HepG2 (cell line): ENCODE measurements around the gene ZCCHC3. TPM values are rescaled to one million over a fixed set of nuclear protein-coding genes. Genes with fewer than 3 reads are reported as not detected.

Experiments used
- ARID5B ChIP-seq: IDR thresholded peaks from 2 replicates; pipeline ENCODE4 v1.4.0; 2020; ENCODE audit warnings: mild to moderate bottlenecking, missing genetic modification reagents
- CEBPG ChIP-seq: IDR thresholded peaks from 2 replicates; pipeline ENCODE4 v1.6.1; 2016
- IRF2 ChIP-seq: IDR thresholded peaks from 2 replicates; pipeline ENCODE4 v1.6.1; 2018; ENCODE audit warnings: missing genetic modification reagents, missing compliant biosample characterization
- KMT2B ChIP-seq: IDR thresholded peaks from 2 replicates; pipeline ENCODE4 v1.6.1; 2016; ENCODE audit warnings: missing genetic modification reagents, missing compliant biosample characterization
- MYC ChIP-seq: sonication (generic); formaldehyde crosslinking; IDR thresholded peaks from 2 replicates; pipeline ENCODE4 v1.9.0; 2021; ENCODE audit warnings: missing genetic modification reagents, borderline replicate concordance
- NONO ChIP-seq, 2 experiments: fragments of 450-650 bp in 1 of 2; sonication (generic) in 1 of 2; formaldehyde crosslinking in 1 of 2; IDR thresholded peaks in 1 of 2; conservative IDR thresholded peaks in 1 of 2; 2 replicates each; pipeline versions ENCODE4 v1.6.1 to v1.8.0; 2017 to 2022; ENCODE audit warnings: mild to moderate bottlenecking in 1 of 2, missing genetic modification reagents in 1 of 2, moderate library complexity in 1 of 2
- RBFOX2 ChIP-seq: fragments of 200-400 bp; formaldehyde crosslinking; IDR thresholded peaks from 2 replicates; pipeline ENCODE4 v1.6.1; 2017; ENCODE audit warnings: low read depth, mild to moderate bottlenecking, low read length
- SRSF1 ChIP-seq: fragments of 200-400 bp; formaldehyde crosslinking; optimal IDR thresholded peaks from 2 replicates; pipeline ENCODE3; 2017; ENCODE audit warnings: mild to moderate bottlenecking, low read depth, low read length, moderate library complexity
- THAP7 ChIP-seq: sonication (generic); formaldehyde crosslinking; IDR thresholded peaks from 2 replicates; pipeline ENCODE4 v1.8.1; 2023; ENCODE audit warnings: mild to moderate bottlenecking, missing genetic modification reagents
- ZBTB46 ChIP-seq: sonication (generic); formaldehyde crosslinking; IDR thresholded peaks from 2 replicates; pipeline ENCODE4 v1.4.0; 2020; ENCODE audit warnings: mild to moderate bottlenecking, missing genetic modification reagents, borderline replicate concordance
- ZMYM4 ChIP-seq: sonication (generic); formaldehyde crosslinking; IDR thresholded peaks from 2 replicates; pipeline ENCODE4 v1.8.1; 2023; ENCODE audit warnings: mild to moderate bottlenecking, missing genetic modification reagents
- ZNF124 ChIP-seq: sonication (generic); formaldehyde crosslinking; IDR thresholded peaks from 2 replicates; pipeline ENCODE4 v1.4.0; 2020; ENCODE audit warnings: missing genetic modification reagents
- ZNF260 ChIP-seq: sonication (generic); formaldehyde crosslinking; IDR thresholded peaks from 2 replicates; pipeline ENCODE4 v1.4.0; 2020; ENCODE audit warnings: missing genetic modification reagents, low read depth, mild to moderate bottlenecking, borderline replicate concordance
- ZNF432 ChIP-seq: sonication (generic); formaldehyde crosslinking; IDR thresholded peaks from 2 replicates; pipeline ENCODE4 v1.5.0; 2020; ENCODE audit warnings: missing genetic modification reagents, mild to moderate bottlenecking, borderline replicate concordance
- ZNF451 ChIP-seq: sonication (generic); formaldehyde crosslinking; IDR thresholded peaks from 2 replicates; pipeline ENCODE4 v1.5.0; 2020; ENCODE audit warnings: mild to moderate bottlenecking, missing genetic modification reagents
- ZNF512 ChIP-seq: sonication (generic); formaldehyde crosslinking; IDR thresholded peaks from 2 replicates; pipeline ENCODE4 v1.4.0; 2020; ENCODE audit warnings: mild to moderate bottlenecking, missing genetic modification reagents
- ZNF556 ChIP-seq: sonication (generic); formaldehyde crosslinking; IDR thresholded peaks from 2 replicates; pipeline ENCODE4 v1.4.0; 2020; ENCODE audit warnings: mild to moderate bottlenecking, missing genetic modification reagents, borderline replicate concordance
- ZNF567 ChIP-seq: sonication (generic); formaldehyde crosslinking; IDR thresholded peaks from 2 replicates; pipeline ENCODE4 v1.8.1; 2023; ENCODE audit warnings: mild to moderate bottlenecking, missing genetic modification reagents, borderline replicate concordance
- ZNF674 ChIP-seq: sonication (generic); formaldehyde crosslinking; IDR thresholded peaks from 2 replicates; pipeline ENCODE4 v1.5.0; 2020; ENCODE audit warnings: low read depth, mild to moderate bottlenecking, missing genetic modification reagents
- ZNF703 ChIP-seq: sonication (generic); formaldehyde crosslinking; IDR thresholded peaks from 2 replicates; pipeline ENCODE4 v1.5.1; 2020; ENCODE audit warnings: missing genetic modification reagents, mild to moderate bottlenecking, moderate library complexity, borderline replicate concordance
- polyA plus RNA-seq, 8 experiments: library from polyadenylated mRNA; depleted of rRNA in 3 of 8; stranded (reverse) in 7 of 8; unstranded in 1 of 8; fragments of >200 nt; fragmentation: Illumina TruSeq in 4 of 8; extraction: Trizol in 4 of 8; gene quantifications; 2 replicates each; pipeline versions ENCODE4 v1.2.1 to v1.2.3, GENCODE V29; 2011 to 2016; ENCODE audit warnings: low read depth in 4 of 8, missing spikeins in 1 of 8, mixed read lengths in 1 of 8; ENCODE audit not compliant: insufficient read depth in 1 of 8
- total RNA-seq, 5 experiments: library from RNA; depleted of rRNA; stranded (reverse); fragments of >200 nt; fragmentation: Illumina TruSeq; extraction: Trizol; gene quantifications; 2 replicates each; pipeline ENCODE4 v1.2.3, GENCODE V29; 2016; ENCODE audit warnings: low read depth in 1 of 5

Gene ZCCHC3
- total and polyA plus RNA-seq, 2 of the 13 experiments (the other 11 are each of a cell fraction or from before 2014, with no cell fraction given), result 46.6 to 63.0 TPM

- TF ChIP-seq ZNF512, result peak; percentile 12; the same call in 1 of the 2 replicates
- TF ChIP-seq SRSF1, result peak; percentile 74
- peak; percentile 97 for TF ChIP-seq ZNF124 (CRISPR knock-in tag)
- peak; percentile 95 for TF ChIP-seq MYC (CRISPR knock-in tag)
- peak; percentile 90 for TF ChIP-seq ARID5B
- TF ChIP-seq ZNF674 (CRISPR knock-in tag), result no peak; the same call in 1 of the 2 replicates
- TF ChIP-seq NONO (IDR thresholded peaks at IDR 0.05), result no peak
- TF ChIP-seq NONO (CRISPR knock-in tag; conservative IDR thresholded peaks at IDR 0.05), result peak; percentile 97
- 0 out of 2 replicates have a peak, but pooled peaks have one; percentile 81 for TF ChIP-seq ZNF567 (CRISPR knock-in tag)
- TF ChIP-seq RBFOX2, result peak; percentile 67
- TF ChIP-seq CEBPG (CRISPR knock-in tag), result no peak
- TF ChIP-seq ZNF260 (CRISPR knock-in tag), result no peak
- TF ChIP-seq IRF2 (CRISPR knock-in tag), result peak; percentile 87; the same call in 1 of the 2 replicates
- TF ChIP-seq KMT2B (CRISPR knock-in tag), result peak; percentile 75
- peak; percentile 92 for TF ChIP-seq ZMYM4
- TF ChIP-seq ZNF556 (CRISPR knock-in tag), result peak; percentile 86; the same call in 1 of the 2 replicates
- peak; percentile 78; the same call in 1 of the 2 replicates for TF ChIP-seq THAP7 (CRISPR knock-in tag)
- no peak for TF ChIP-seq ZNF432 (CRISPR knock-in tag)
- 0 out of 2 replicates have a peak, but pooled peaks have one; percentile 27 for TF ChIP-seq ZBTB46
- TF ChIP-seq ZNF703 (CRISPR knock-in tag), result peak; percentile 94
- TF ChIP-seq ZNF451 (CRISPR knock-in tag), result no peak
Measured at GRCh38 chr20:266596-267562, 30.5 kb upstream of the ZCCHC3 start (continued).
